GM19099 (cell line): ENCODE results near the gene HOXD4.

Experiments
- POLR2A ChIP-seq: IDR thresholded peaks from 3 replicates; pipeline ENCODE4 v1.6.1; 2011; ENCODE audit warnings: low read depth; ENCODE audit not compliant: insufficient read length; ENCODE audit errors: extremely low read depth

HOXD4 gene

DNA sequence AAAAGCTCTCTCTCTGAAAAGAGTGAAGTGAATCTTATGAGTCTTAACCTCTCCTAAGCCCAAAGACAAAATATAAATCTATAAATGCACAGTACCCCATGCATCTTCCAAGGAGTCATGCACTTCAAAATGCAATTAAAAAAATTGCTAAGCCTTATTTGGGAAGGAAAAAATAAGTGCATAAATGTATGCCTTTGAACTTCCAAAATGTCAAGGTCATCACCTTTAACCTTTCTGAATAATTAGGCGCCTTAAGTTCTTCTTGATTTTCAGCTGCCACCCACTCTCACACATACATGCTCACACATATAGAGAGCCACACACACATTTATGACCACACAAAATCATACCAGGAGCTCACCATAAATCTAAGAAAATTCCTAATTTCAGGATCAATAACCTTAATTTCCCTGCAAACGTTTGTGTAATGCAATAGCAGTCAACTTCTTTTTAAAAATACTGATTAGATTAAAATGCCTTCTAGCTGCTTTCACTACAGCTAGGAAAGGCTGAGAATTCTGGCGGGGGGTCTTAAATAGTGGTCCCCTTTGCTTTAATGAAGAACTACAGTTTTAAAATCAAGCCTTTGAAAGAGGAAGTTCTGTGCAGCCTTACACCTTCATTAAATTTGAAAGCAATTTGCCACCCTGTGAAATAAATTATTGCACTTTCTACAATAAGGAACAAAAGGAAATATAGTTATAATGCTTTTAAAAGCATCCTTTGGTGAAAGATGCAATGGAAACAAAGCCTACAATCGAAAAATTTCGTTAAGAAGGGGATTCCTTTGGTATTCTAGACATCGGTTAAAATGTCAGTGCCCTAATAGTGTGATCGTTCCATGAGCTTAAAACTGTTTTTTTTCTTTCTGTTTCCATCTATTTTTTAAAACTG lies 40.7 kb upstream of the HOXD4 start:
- TF ChIP-seq POLR2A: no peak

DNA sequence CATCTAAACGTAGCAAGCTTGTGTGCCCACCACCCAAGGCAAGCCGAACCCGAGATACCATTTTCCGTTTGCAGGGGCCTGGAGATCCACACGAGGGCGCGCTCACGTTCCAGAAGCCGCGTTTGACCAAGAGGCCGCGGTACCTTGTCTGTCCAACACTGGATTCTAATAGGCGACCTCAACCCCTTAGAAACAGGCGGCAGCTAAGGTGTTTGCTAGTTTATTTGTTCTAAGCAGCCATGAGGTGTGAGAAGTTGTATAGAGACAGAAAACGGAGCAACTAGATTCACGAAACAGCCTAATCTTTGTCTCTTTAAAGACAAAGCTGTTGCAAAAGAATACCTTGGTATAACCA lies 40.1 kb upstream of the HOXD4 start:
- no peak for TF ChIP-seq POLR2A

DNA sequence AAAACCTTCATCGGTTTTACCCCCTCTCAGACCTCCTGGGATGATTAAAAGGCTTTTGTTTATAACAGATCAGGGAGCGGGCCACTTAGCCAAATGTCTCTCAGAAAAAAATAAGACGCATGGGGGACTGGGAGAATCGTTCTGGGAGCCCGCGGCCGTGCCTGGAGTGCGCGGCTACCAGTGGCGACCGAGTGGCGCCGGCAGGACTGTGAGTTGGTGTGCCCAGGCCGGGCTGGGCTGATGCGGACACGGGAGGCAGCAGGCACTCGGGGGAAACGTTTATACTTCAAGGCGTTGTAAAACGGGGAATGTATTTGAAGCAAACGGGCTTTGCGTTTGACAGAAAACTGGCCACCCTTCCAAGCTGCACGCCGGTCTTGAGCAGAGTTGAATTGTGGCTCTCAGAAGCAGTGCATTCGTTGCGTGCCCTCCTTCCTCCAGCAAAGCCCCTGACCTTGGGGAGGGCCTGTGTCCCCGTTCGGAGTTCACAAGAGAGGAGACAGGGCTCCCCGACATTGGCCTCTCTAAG lies 39.4 kb upstream of the HOXD4 start:
- no peak for TF ChIP-seq POLR2A

- no peak for TF ChIP-seq POLR2A
These were observed 38.7 kb upstream of the HOXD4 start for GRCh38 chr2:176112375-176113302.

GRCh38 chr2:176114120-176114929 lies 37.0 kb upstream of the HOXD4 start:
- TF ChIP-seq POLR2A: no peak

DNA sequence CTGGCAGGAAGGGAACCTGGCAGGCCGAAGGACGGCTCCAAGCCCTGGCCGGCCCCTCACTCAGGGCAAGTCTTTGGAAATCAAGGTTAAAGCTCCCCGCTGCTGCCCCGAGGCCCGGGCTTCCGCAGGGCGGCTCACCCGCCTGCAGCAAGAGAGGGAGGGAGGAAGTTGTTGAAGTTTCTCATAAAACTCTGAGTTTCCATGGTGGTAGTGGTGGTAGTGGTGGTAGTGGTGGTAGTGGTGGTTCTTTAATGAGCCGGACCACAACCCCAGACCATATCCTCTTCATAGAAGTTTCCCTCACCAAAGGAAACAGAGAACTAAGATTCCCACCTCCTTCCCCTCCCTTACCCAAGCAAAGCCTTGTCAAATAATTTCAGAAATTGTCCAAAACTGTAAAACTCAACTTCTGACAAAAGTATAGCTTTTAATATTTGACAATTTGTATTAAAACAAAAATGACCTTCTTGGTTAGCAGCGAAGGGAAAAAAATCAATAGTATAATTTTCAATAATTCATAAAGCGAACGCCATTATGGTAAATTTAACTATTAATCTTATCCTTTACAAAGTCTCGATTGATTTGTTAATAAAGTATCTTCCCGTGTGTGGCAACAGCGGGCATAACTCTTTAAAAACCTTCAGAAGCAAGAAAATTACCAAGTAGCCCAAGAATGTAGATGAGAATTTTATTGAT lies 36.3 kb upstream of the HOXD4 start:
- TF ChIP-seq POLR2A: no peak

DNA sequence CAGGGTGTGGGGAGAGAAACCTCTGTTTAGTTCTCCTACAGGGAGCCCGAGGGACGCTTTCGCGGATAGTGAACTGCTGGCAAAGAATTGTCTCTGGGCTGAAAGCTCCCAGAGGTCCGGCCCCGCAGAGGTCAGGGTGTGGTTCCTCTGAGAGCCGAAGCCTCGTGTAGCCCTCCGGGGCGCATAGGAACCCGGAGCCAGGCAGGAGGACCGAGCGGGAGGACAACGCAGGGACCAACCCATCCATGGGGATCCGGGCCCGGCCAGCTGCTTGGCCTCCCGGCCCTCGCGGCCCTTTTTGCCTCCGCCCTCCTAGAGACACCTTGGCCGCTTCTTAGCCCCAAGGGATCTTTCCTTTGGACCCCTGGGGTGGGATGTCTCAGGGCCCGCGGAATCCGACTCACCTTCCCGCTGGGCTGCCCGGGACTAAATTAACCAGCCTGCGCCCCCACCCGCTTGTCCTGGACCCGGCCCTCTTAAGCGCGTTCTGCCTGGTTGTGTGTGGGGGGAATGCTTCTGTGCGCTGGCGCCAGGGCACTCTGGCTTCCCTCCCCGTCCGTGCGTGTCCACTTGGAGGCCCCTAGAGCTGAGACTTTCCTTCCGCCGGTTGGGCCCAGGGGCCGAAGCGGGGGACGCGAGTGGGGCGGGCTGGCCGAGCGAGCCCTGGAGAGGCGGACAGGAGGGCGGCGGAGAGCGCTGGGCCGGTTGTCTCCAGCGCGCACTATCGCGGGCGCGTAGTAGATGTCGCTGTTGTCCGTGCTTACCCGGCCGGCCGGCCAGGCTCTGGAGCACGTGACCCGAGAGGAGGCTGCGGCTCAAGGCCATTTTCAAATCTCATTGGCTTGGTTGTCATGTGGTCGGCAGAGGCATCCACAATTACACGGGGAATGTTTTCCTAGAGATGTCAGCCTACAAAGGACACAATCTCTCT lies 35.2 kb upstream of the HOXD4 start, which contains the start of gene HOXD10:
HOXD10 (plus strand) TSS at position 896 of the 931 bp plus-strand sequence. CDS start 56 bp downstream, outside the sequence.
- TF ChIP-seq POLR2A: no peak

- TF ChIP-seq POLR2A: no peak
These were observed 34.1 kb upstream of the HOXD4 start for GRCh38 chr2:176117162-176117822.

GRCh38 chr2:176117823-176118371 lies 33.5 kb upstream of the HOXD4 start:
- TF ChIP-seq POLR2A: no peak

DNA sequence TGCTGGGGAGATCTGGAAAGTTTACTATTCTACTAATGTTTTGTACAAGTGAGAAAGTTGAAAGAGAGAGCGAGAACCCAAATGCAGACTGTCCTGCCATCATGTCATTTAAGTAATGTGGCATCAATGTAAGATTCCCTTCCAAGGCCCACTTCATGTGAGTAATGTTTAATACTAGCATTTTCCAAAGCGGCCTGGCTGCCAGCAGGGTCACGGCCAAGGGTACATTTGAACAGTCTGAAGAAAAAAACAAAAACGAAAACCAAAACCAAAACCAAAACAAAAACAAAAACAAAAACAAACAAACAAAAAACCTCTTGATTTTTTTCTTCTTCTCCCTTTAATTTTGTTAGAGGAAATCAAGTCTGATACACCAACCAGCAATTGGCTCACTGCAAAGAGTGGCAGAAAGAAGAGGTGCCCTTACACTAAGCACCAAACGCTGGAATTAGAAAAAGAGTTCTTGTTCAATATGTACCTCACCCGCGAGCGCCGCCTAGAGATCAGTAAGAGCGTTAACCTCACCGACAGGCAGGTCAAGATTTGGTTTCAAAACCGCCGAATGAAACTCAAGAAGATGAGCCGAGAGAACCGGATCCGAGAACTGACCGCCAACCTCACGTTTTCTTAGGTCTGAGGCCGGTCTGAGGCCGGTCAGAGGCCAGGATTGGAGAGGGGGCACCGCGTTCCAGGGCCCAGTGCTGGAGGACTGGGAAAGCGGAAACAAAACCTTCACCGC lies 32.6 kb upstream of the HOXD4 start:
- no peak for TF ChIP-seq POLR2A

- no peak for TF ChIP-seq POLR2A
These were observed 30.8 kb upstream of the HOXD4 start for GRCh38 chr2:176120364-176121189.
